ENCODE data around the gene CDK10. TPM values are rescaled to one million over a fixed set of nuclear protein-coding genes. Genes with fewer than 3 reads are reported as not detected.

CDK10 gene
- total and polyA plus RNA-seq, 4 donors = 34.7 to 115 (median 82.4) TPM

DNA sequence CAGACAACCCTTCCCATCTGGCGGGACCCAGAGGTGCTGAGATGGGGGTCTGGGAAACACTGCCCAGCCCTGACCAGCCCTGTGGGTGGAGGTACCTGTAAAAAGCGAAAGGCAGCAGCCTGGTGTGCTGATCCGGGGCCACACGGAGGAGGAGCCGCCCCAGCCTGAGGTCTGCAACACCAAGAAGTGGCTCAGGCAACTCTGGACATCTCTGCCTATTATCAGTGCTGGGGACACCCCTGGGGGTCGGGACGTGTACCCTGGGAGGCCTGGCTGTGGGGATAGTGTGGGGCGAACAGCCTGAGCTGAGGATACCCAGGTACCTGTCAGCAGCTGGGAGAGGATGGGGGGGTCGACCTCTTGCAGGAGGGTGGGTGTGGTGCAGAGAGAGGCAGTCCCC lies 52.9 kb downstream of the CDK10 start:
- H3K4me1 ChIP-seq (ENCODE audit: control insufficient read depth, insufficient read depth, low read length) = no peaks in the 10 kb centered on the region
- no peak for DNase-seq (ENCODE audit: low read depth in 4 of 6, low spot score in 6 of 6)
- H3K36me3 ChIP-seq (ENCODE audit: control insufficient read depth, insufficient read depth, low read length) = peaks cover 92% of the 10 kb centered on the region
- no peak overlapping the region for H3K27ac ChIP-seq (ENCODE audit: low read depth, low read length)
- H3K27me3 ChIP-seq (ENCODE audit: control insufficient read depth, insufficient read depth, low read length) = no peaks in the 10 kb centered on the region
- WGBS (ENCODE audit: insufficient coverage) = 91% methylated on average over 8 of the region's 9 CpGs
- no peaks in the 10 kb centered on the region for H3K9me3 ChIP-seq (ENCODE audit: control insufficient read depth, insufficient read depth, low read length)
- H3K4me3 ChIP-seq (ENCODE audit: low read depth, low read length) = no peak overlapping the region

DNA sequence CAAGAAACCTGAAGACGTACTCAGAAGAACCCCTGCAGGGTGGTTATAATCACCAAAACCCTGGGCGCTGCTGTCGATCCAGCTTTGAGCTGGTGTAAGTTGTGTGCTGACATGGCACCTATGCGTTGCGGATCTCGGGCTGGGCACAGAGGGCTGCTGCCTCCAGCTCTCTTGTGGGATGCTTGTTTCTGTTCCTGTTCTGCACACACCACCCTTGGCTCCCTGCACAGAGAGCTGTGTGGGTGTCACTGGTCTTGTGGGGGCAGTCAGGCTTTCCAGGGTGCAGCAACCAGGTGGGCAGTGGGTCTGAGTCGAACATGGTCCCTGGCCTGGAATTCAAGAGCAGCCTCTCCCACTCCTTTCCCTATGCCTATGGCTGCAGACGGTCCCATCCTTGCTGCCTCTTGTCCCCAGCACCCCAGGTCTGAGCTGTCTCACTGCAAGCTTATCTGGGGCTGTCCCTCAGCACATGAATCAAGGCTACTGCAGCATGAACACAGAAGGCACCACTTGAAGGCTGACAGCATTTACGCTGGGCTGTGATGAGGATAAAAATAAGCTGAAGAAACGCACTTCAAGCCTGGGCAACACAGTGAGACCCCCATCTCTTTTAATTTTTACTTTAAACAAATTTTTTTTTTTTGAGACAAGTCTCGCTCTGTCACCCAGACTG lies 55.0 kb downstream of the CDK10 start:
- DNase-seq (ENCODE audit: low read depth in 4 of 6, low spot score in 6 of 6) = no peak
- 87% methylated on average over 7 of the region's 11 CpGs for WGBS (ENCODE audit: insufficient coverage)
- H3K36me3 ChIP-seq (ENCODE audit: control insufficient read depth, insufficient read depth, low read length) = peaks cover 87% of the 10 kb centered on the region
- H3K27me3 ChIP-seq (ENCODE audit: control insufficient read depth, insufficient read depth, low read length) = no peaks in the 10 kb centered on the region
- no peaks in the 10 kb centered on the region for H3K9me3 ChIP-seq (ENCODE audit: control insufficient read depth, insufficient read depth, low read length)
- peaks cover 6% of the 10 kb centered on the region for H3K4me1 ChIP-seq (ENCODE audit: control insufficient read depth, insufficient read depth, low read length)
- no peak overlapping the region for H3K27ac ChIP-seq (ENCODE audit: low read depth, low read length)
- no peak overlapping the region for H3K4me3 ChIP-seq (ENCODE audit: low read depth, low read length)

DNA sequence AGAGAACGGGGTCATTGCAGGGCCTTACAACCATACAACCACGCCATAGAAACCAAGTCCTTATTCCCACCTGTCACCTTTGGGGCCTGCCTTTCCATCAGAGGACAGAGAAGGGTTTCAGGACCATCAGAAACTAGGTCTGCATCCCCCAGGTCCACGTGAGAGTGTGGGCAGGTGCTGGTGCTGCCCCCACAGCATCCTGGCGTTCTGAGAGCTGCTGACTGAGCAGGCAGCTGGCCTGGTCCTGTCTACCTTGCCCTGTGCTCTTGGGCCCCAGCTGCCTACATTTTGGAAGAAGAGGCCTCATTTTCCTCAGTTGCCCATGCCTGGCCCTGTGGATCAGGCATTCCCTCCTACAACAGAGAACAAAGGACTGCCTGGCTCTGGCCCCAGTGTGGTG lies 56.5 kb downstream of the CDK10 start:
- H3K9me3 ChIP-seq (ENCODE audit: control insufficient read depth, insufficient read depth, low read length) = no peaks in the 10 kb centered on the region
- peaks cover 86% of the 10 kb centered on the region for H3K36me3 ChIP-seq (ENCODE audit: control insufficient read depth, insufficient read depth, low read length)
- no peak overlapping the region for H3K4me3 ChIP-seq (ENCODE audit: low read depth, low read length)
- no peak for DNase-seq (ENCODE audit: low read depth in 4 of 6, low spot score in 6 of 6)
- H3K27ac ChIP-seq (ENCODE audit: low read depth, low read length) = no peak overlapping the region
- no peaks in the 10 kb centered on the region for H3K27me3 ChIP-seq (ENCODE audit: control insufficient read depth, insufficient read depth, low read length)
- peaks cover 12% of the 10 kb centered on the region for H3K4me1 ChIP-seq (ENCODE audit: control insufficient read depth, insufficient read depth, low read length)
- 81% methylated on average over 4 of the region's 4 CpGs for WGBS (ENCODE audit: insufficient coverage)

DNA sequence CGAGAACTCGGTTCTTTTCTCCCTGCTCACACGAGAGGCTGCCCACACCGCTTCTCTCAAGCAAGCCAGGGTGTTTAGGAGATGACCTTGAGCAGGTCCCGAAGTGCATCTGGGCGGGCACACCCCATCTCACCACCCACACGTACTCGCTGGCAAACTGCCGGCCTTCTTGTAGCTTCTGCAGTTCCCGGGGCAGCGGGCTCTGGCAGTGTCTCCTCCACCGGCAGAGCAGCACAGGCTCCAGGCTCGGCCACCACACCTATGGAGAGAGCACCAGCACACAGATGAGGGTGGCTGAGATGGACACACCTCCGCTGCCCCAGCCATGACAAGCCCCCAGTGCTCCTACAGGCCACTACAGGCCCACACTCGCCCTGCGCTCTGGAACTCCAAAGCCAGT lies 58.3 kb downstream of the CDK10 start:
- Histone ChIP-seq H3K36me3 (ENCODE audit: control insufficient read depth, insufficient read depth, low read length) (peaks cover 83% of the 10 kb centered on the region), H3K27me3 (ENCODE audit: control insufficient read depth, insufficient read depth, low read length) (no peaks in the 10 kb centered on the region), H3K4me3 (ENCODE audit: low read depth, low read length) (no peak overlapping the region), H3K9me3 (ENCODE audit: control insufficient read depth, insufficient read depth, low read length) (no peaks in the 10 kb centered on the region), H3K4me1 (ENCODE audit: control insufficient read depth, insufficient read depth, low read length) (peaks cover 12% of the 10 kb centered on the region), H3K27ac (ENCODE audit: low read depth, low read length) (no peak overlapping the region)
- WGBS (ENCODE audit: insufficient coverage) = 95% methylated on average over 10 of the region's 16 CpGs
- no peak for DNase-seq (ENCODE audit: low read depth in 4 of 6, low spot score in 6 of 6)

Other genes starting within 250 kb of the CDK10 start
- 10 to 100 TPM; 38.2 to 53.4 TPM for gene ANKRD11, start 196.1 kb upstream of the CDK10 start, total RNA-seq
- gene ANKRD11, start 196.1 kb upstream of the CDK10 start, polyA plus RNA-seq (ENCODE audit: insufficient read length in 2 of 2) = 100 to 1,000 TPM in 1 of 2 donors, 10 to 100 TPM in 1; 93.6 to 104 TPM
- gene SPG7, start 178.3 kb upstream of the CDK10 start, total RNA-seq = 100 to 1,000 TPM in 1 of 2 donors, 10 to 100 TPM in 1; 81.4 to 134 TPM
- gene SPG7, start 178.3 kb upstream of the CDK10 start, polyA plus RNA-seq (ENCODE audit: insufficient read length in 2 of 2) = 100 to 1,000 TPM in 1 of 2 donors, 10 to 100 TPM in 1; 92.0 to 150 TPM
- gene RPL13, start 126.0 kb upstream of the CDK10 start, total RNA-seq = 1,000 to 10,000 TPM; 1,019 to 2,411 TPM
- gene RPL13, start 126.0 kb upstream of the CDK10 start, polyA plus RNA-seq (ENCODE audit: insufficient read length in 2 of 2) = 1,000 to 10,000 TPM; 1,884 to 1,957 TPM
- 10 to 100 TPM in 1 of 2 donors, 1 to 10 TPM in 1; 9.9 to 20.9 TPM for gene CPNE7, start 110.9 kb upstream of the CDK10 start, total RNA-seq
- gene CPNE7, start 110.9 kb upstream of the CDK10 start, polyA plus RNA-seq (ENCODE audit: insufficient read length in 2 of 2) = 10 to 100 TPM; 37.5 to 49.2 TPM
- gene DPEP1, start 73.0 kb upstream of the CDK10 start, total RNA-seq = 1 to 10 TPM in 1 of 2 donors, under 1 TPM in 1; 0.99 to 3.3 TPM
- gene DPEP1, start 73.0 kb upstream of the CDK10 start, polyA plus RNA-seq (ENCODE audit: insufficient read length in 2 of 2) = 1 to 10 TPM; 6.9 to 9.8 TPM
- gene CHMP1A, start 29.0 kb upstream of the CDK10 start, total RNA-seq = 10 to 100 TPM; 48.0 to 63.1 TPM
- 100 to 1,000 TPM; 106 to 114 TPM for gene CHMP1A, start 29.0 kb upstream of the CDK10 start, polyA plus RNA-seq (ENCODE audit: insufficient read length in 2 of 2)
- gene SPATA33, start 28.9 kb upstream of the CDK10 start, total RNA-seq = 10 to 100 TPM in 1 of 2 donors, 1 to 10 TPM in 1; 5.7 to 16.3 TPM
- gene SPATA33, start 28.9 kb upstream of the CDK10 start, polyA plus RNA-seq (ENCODE audit: insufficient read length in 2 of 2) = 10 to 100 TPM; 24.2 to 25.4 TPM
- 1 to 10 TPM; 8.7 to 9.7 TPM for gene SPATA2L, start 15.0 kb downstream of the CDK10 start, total RNA-seq
- 10 to 100 TPM; 14.0 to 15.3 TPM for gene SPATA2L, start 15.0 kb downstream of the CDK10 start, polyA plus RNA-seq (ENCODE audit: insufficient read length in 2 of 2)
- gene VPS9D1, start 34.2 kb downstream of the CDK10 start, total RNA-seq = 10 to 100 TPM in 1 of 2 donors, 1 to 10 TPM in 1; 9.4 to 13.4 TPM
- gene VPS9D1, start 34.2 kb downstream of the CDK10 start, polyA plus RNA-seq (ENCODE audit: insufficient read length in 2 of 2) = 10 to 100 TPM; 39.5 to 49.7 TPM
- gene ZNF276, start 34.8 kb downstream of the CDK10 start, total RNA-seq = 10 to 100 TPM; 24.4 to 35.3 TPM
- 10 to 100 TPM; 48.7 to 61.3 TPM for gene ZNF276, start 34.8 kb downstream of the CDK10 start, polyA plus RNA-seq (ENCODE audit: insufficient read length in 2 of 2)
- gene FANCA, start 130.0 kb downstream of the CDK10 start, total RNA-seq = 10 to 100 TPM in 1 of 2 donors, 1 to 10 TPM in 1; 9.3 to 11.5 TPM
- gene FANCA, start 130.0 kb downstream of the CDK10 start, polyA plus RNA-seq (ENCODE audit: insufficient read length in 2 of 2) = 10 to 100 TPM; 17.0 to 32.5 TPM
- 10 to 100 TPM; 12.3 to 14.1 TPM for gene SPIRE2, start 141.8 kb downstream of the CDK10 start, total RNA-seq
- gene SPIRE2, start 141.8 kb downstream of the CDK10 start, polyA plus RNA-seq (ENCODE audit: insufficient read length in 2 of 2) = 10 to 100 TPM; 40.3 to 51.3 TPM
- gene TCF25, start 186.9 kb downstream of the CDK10 start, total RNA-seq = 100 to 1,000 TPM; 114 to 169 TPM
- gene TCF25, start 186.9 kb downstream of the CDK10 start, polyA plus RNA-seq (ENCODE audit: insufficient read length in 2 of 2) = 100 to 1,000 TPM; 181 to 240 TPM
- gene MC1R, start 232.2 kb downstream of the CDK10 start, total RNA-seq = 1 to 10 TPM; 2.2 to 3.4 TPM
- gene MC1R, start 232.2 kb downstream of the CDK10 start, polyA plus RNA-seq (ENCODE audit: insufficient read length in 2 of 2) = 10 to 100 TPM in 1 of 2 donors, 1 to 10 TPM in 1; 6.3 to 13.3 TPM
- 100 to 1,000 TPM; 309 to 607 TPM for gene TUBB3, start 236.7 kb downstream of the CDK10 start, total RNA-seq
- gene TUBB3, start 236.7 kb downstream of the CDK10 start, polyA plus RNA-seq (ENCODE audit: insufficient read length in 2 of 2) = 1,000 to 10,000 TPM; 1,077 to 1,105 TPM

Data from spinal cord (tissue), 10 donors.